ENCODE results near the gene KHDC3L.
"Not testable (repeated sequence)": the region's sequence is repeated elsewhere in the genome, so short reads cannot be mapped to it uniquely, and the experiment has no call there.

The KHDC3L gene

GRCh38 chr6:73369563-73369962 lies 7.1 kb downstream of the KHDC3L start, which contains the start of gene OOEP:
Gene OOEP (minus strand): TSS chr6:73369897. CDS start chr6:73369792, 105 bp downstream.
- DNase-seq: no peak

- no peak for DNase-seq
These were observed 9.5 kb downstream of the KHDC3L start for GRCh38 chr6:73371984-73372383.

GRCh38 chr6:73372516-73372915 lies 10.1 kb downstream of the KHDC3L start:
- DNase-seq: peak in 16 of 56 donors; percentile 3 to 60 (median 20)

GRCh38 chr6:73375216-73375615 lies 12.8 kb downstream of the KHDC3L start:
- DNase-seq: no peak

GRCh38 chr6:73377225-73377624 lies 14.8 kb downstream of the KHDC3L start:
- no peak for DNase-seq

- DNase-seq: not testable (repeated sequence)
These were observed 19.1 kb downstream of the KHDC3L start for GRCh38 chr6:73381531-73381930.

- no peak for DNase-seq
These were observed 20.1 kb downstream of the KHDC3L start for GRCh38 chr6:73382462-73383113.

- DNase-seq: no peak
These were observed 26.0 kb downstream of the KHDC3L start for GRCh38 chr6:73388433-73388799.

GRCh38 chr6:73388800-73389512 lies 26.5 kb downstream of the KHDC3L start:
- DNase-seq: peak in 26 of 56 donors; percentile 1 to 36 (median 15)

- no peak for DNase-seq
These were observed 27.4 kb downstream of the KHDC3L start for GRCh38 chr6:73389854-73390253.

GRCh38 chr6:73391675-73392074 lies 29.2 kb downstream of the KHDC3L start:
- no peak for DNase-seq

GRCh38 chr6:73392188-73392587 lies 29.7 kb downstream of the KHDC3L start:
- not testable (repeated sequence) for DNase-seq

GRCh38 chr6:73393278-73393677 lies 30.8 kb downstream of the KHDC3L start:
- no peak for DNase-seq

- peak in 9 of 56 donors; percentile 2 to 42 (median 4) for DNase-seq
These were observed 32.3 kb downstream of the KHDC3L start, which contains the start of gene DDX43 for GRCh38 chr6:73394577-73395354. Gene DDX43 (plus strand): TSS chr6:73394828. CDS start chr6:73394906, 78 bp downstream.

GRCh38 chr6:73395875-73396274 lies 33.4 kb downstream of the KHDC3L start:
- DNase-seq: no peak

- DNase-seq: no peak
These were observed 38.2 kb downstream of the KHDC3L start for GRCh38 chr6:73400656-73401055.

GRCh38 chr6:73409395-73409794 lies 46.9 kb downstream of the KHDC3L start:
- no peak for DNase-seq

- DNase-seq: no peak
These were observed 50.6 kb downstream of the KHDC3L start for GRCh38 chr6:73413102-73413501.
